Right atrium auricular region (tissue), 2 donors: ENCODE data around the gene GALNT16. TPM values are rescaled to one million over a fixed set of nuclear protein-coding genes. Genes with fewer than 3 reads are reported as not detected.

Experiments used
- DNase-seq: peaks from one replicate; pipeline ENCODE4 v3.0.0-alpha.2; 2019; ENCODE audit warnings: low spot score
- H3K27ac ChIP-seq, 2 donors: fragments of 200-600 bp; sonication (generic); 1 replicate in 1 of 2; 2 replicates in 1 of 2; pipeline ENCODE4 v1.5.1; 2016 to 2019
- H3K27me3 ChIP-seq, 2 donors: fragments of 200-600 bp; sonication (generic); one replicate each; pipeline versions ENCODE4 v1.5.1 to v1.6.0; 2017 to 2019
- H3K36me3 ChIP-seq: fragments of 200-600 bp; sonication (generic); one replicate; pipeline ENCODE4 v1.5.1; 2016
- H3K4me1 ChIP-seq, 2 donors: fragments of 200-600 bp; sonication (generic); one replicate each; pipeline versions ENCODE4 v1.5.1 to v1.6.0; 2017 to 2019
- H3K4me3 ChIP-seq, 2 donors: fragments of 200-600 bp; sonication (generic); 1 replicate in 1 of 2; 2 replicates in 1 of 2; pipeline ENCODE4 v1.5.1; 2017 to 2019; ENCODE audit warnings: mild to moderate bottlenecking in 1 of 2, moderate library complexity in 1 of 2
- H3K9me3 ChIP-seq, 2 donors: fragments of 200-600 bp; sonication (generic); one replicate each; pipeline ENCODE4 v1.5.1; 2019
- CTCF ChIP-seq, 2 donors: fragments of 200-600 bp; sonication (generic); IDR thresholded peaks; one replicate each; pipeline ENCODE4 v1.5.1; 2019; ENCODE audit warnings: antibody characterized with exemption in 2 of 2
- total RNA-seq, 2 donors: library from RNA; depleted of rRNA; stranded (reverse); fragments of >200 nt; gene quantifications; one replicate each; pipeline ENCODE4 v1.1.0, GENCODE V29; 2016

GALNT16 gene
- total RNA-seq, 2 donors from 2014 or later = 17.9 to 56.8 TPM

- no peak for DNase-seq
- no peaks in the 10 kb centered on the region for H3K9me3 ChIP-seq
- no peaks in the 10 kb centered on the region for H3K36me3 ChIP-seq
- H3K27ac ChIP-seq = no peak overlapping the region
- TF ChIP-seq CTCF (IDR thresholded peaks at IDR 0.05) = no peak
- no peak overlapping the region for H3K4me3 ChIP-seq
- H3K4me1 ChIP-seq = peaks cover 4 to 37% of the 10 kb centered on the region in 2 donors
- H3K27me3 ChIP-seq = no peaks in the 10 kb centered on the region
Observed at GRCh38 chr14:69319911-69320310, 60.0 kb downstream of the GALNT16 start.

- H3K27ac ChIP-seq = no peak overlapping the region
- no peak for TF ChIP-seq CTCF (IDR thresholded peaks at IDR 0.05)
- no peaks in the 10 kb centered on the region for H3K9me3 ChIP-seq
- no peak for DNase-seq
- no peak overlapping the region for H3K4me3 ChIP-seq
- peaks cover 6% of the 10 kb centered on the region for H3K36me3 ChIP-seq
- H3K4me1 ChIP-seq = peaks cover 4 to 28% of the 10 kb centered on the region in 2 donors
- no peaks in the 10 kb centered on the region for H3K27me3 ChIP-seq
Observed at GRCh38 chr14:69320581-69321365, 60.8 kb downstream of the GALNT16 start.

- Histone ChIP-seq H3K9me3 (no peaks in the 10 kb centered on the region), H3K27ac (no peak overlapping the region), H3K36me3 (peaks cover 11% of the 10 kb centered on the region), H3K27me3 (no peaks in the 10 kb centered on the region), H3K4me1 (peaks cover 4 to 18% of the 10 kb centered on the region in 2 donors), H3K4me3 (no peak overlapping the region)
- no peak for TF ChIP-seq CTCF (IDR thresholded peaks at IDR 0.05)
- DNase-seq = no peak
Observed at GRCh38 chr14:69321601-69322330, 61.8 kb downstream of the GALNT16 start.

- DNase-seq = no peak
- Histone ChIP-seq H3K36me3 (peaks cover 17% of the 10 kb centered on the region), H3K9me3 (no peaks in the 10 kb centered on the region), H3K4me3 (no peak overlapping the region), H3K27me3 (no peaks in the 10 kb centered on the region), H3K4me1 (peaks cover 0 to 2% of the 10 kb centered on the region in 2 donors), H3K27ac (no peak overlapping the region)
- TF ChIP-seq CTCF (IDR thresholded peaks at IDR 0.05) = no peak
Observed at GRCh38 chr14:69323266-69323998, 63.5 kb downstream of the GALNT16 start.

- Histone ChIP-seq H3K4me3 (no peak overlapping the region), H3K27me3 (no peaks in the 10 kb centered on the region), H3K9me3 (no peaks in the 10 kb centered on the region), H3K36me3 (peaks cover 17% of the 10 kb centered on the region), H3K4me1 (no peaks in the 10 kb centered on the region), H3K27ac (no peak overlapping the region)
- no peak for DNase-seq
- no peak for TF ChIP-seq CTCF (IDR thresholded peaks at IDR 0.05)
Observed at GRCh38 chr14:69323999-69324282, 64.0 kb downstream of the GALNT16 start.
